Measurements from ENCODE around the gene AGAP1. TPM values are rescaled to one million over a fixed set of nuclear protein-coding genes. Genes with fewer than 3 reads are reported as not detected.
A peak's percentile ranks its signal among the peaks of the same experiment; 100 is the strongest.

AGAP1 gene
- total and polyA plus RNA-seq, 8 donors = 5.0 to 27.6 (median 17.4) TPM

DNA sequence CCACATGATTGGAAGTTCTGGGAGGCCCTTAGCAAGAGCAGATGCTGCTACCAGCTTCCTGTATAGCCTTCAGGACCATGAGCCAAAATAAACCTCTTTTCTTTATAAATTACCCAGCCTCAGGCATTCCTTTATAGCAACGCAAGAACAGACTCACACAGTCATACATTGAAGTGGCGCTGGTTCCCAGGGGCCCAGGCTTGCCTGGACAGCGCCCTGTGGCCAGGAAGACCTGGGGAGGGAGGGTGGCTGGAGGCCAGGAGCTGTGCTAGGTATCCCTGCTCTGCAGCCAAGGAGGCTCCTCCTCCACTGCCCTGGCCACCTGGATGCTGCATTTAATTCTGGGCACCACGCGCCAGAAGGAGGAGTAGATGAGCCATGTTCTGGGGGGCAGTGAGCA lies 98.1 kb downstream of the AGAP1 start:
- WGBS, 2 donors = 89 to 92% methylated on average over 5 of the region's 5 CpGs
- no peak for FAIRE-seq
- TF ChIP-seq, protein P1, sequence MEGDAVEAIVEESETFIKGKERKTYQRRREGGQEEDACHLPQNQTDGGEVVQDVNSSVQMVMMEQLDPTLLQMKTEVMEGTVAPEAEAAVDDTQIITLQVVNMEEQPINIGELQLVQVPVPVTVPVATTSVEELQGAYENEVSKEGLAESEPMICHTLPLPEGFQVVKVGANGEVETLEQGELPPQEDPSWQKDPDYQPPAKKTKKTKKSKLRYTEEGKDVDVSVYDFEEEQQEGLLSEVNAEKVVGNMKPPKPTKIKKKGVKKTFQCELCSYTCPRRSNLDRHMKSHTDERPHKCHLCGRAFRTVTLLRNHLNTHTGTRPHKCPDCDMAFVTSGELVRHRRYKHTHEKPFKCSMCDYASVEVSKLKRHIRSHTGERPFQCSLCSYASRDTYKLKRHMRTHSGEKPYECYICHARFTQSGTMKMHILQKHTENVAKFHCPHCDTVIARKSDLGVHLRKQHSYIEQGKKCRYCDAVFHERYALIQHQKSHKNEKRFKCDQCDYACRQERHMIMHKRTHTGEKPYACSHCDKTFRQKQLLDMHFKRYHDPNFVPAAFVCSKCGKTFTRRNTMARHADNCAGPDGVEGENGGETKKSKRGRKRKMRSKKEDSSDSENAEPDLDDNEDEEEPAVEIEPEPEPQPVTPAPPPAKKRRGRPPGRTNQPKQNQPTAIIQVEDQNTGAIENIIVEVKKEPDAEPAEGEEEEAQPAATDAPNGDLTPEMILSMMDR (IDR thresholded peaks at IDR 0.05) = no peak
- H3K4me1 ChIP-seq = peaks cover 0 to 7% (median 5%) of the 10 kb centered on the region in 3 donors
- no peak overlapping the region for H3K4me3 ChIP-seq
- DNase-seq = peak in 1 of 6 donors; percentile 38
- no peaks in the 10 kb centered on the region for H3K36me3 ChIP-seq
- no peaks in the 10 kb centered on the region for H3K9me3 ChIP-seq
- intact Hi-C loops (cut with DNase I) = loop anchor here in 2 of 3 donors (5.0 to 10.0 kb wide), 2 partner anchors 455 to 457 kb away; no protein-coding TSS in a partner anchor
- H3K27ac ChIP-seq = no peak overlapping the region
- no peak for ATAC-seq
- no peaks in the 10 kb centered on the region for H3K27me3 ChIP-seq

DNA sequence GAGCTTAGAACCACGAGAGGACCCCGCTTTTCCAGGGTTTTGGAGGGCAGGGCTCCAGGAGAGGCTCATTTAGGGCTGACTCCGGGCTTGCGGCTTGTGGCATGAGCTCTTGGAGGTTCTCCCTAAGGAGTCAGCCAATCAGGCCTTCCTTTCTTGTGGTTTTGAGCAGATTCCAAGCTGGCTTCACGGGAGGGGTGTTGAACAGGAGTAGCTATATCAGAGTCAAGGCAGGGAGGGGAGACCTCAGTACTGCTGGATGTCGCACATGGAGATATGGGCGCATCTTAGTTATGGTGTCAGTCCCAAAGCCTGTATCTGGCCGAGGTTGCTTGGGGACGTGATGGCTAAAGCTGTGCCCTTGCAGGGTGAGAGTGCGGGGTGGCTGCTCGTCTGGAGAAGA lies 98.6 kb downstream of the AGAP1 start:
- TF ChIP-seq, protein P1 (IDR thresholded peaks at IDR 0.05) = no peak
- no peaks in the 10 kb centered on the region for H3K36me3 ChIP-seq
- no peaks in the 10 kb centered on the region for H3K9me3 ChIP-seq
- no peak overlapping the region for H3K4me3 ChIP-seq
- H3K27me3 ChIP-seq = no peaks in the 10 kb centered on the region
- no peak overlapping the region for H3K27ac ChIP-seq
- FAIRE-seq (no peak), DNase-seq (no peak), ATAC-seq (no peak)
- intact Hi-C loops (cut with DNase I) = loop anchor here in 2 of 3 donors (5.0 to 10.0 kb wide), 2 partner anchors 455 to 458 kb away; no protein-coding TSS in a partner anchor
- WGBS, 2 donors = 88 to 90% methylated on average over 11 of the region's 11 CpGs
- peaks cover 0 to 7% (median 5%) of the 10 kb centered on the region in 3 donors for H3K4me1 ChIP-seq

DNA sequence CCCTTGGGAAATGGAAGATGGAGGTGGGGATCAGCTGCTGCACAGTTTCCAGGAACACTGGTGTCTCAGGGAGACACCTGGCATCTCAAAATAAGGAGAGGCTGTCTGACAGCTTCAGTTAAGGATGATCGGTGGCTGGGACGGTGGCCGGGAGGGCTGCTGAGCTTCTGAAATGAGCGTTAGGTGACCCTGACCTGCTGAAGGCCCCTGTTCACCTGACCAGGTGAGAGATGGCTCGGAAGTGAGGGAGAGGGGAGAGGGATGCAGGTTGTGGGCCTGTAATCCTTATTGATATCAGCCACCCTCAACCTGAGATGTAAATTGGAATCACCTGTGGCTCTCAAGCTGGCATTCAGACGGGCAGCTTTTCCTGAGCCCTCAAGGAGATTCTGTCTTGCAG lies 99.0 kb downstream of the AGAP1 start:
- H3K36me3 ChIP-seq = no peaks in the 10 kb centered on the region
- TF ChIP-seq, protein P1 (IDR thresholded peaks at IDR 0.05) = no peak
- no peak overlapping the region for H3K4me3 ChIP-seq
- ATAC-seq = no peak
- FAIRE-seq = no peak
- no peak overlapping the region for H3K27ac ChIP-seq
- intact Hi-C loops (cut with DNase I) = loop anchor here in 2 of 3 donors (5.0 to 10.0 kb wide), 2 partner anchors 456 to 458 kb away; no protein-coding TSS in a partner anchor
- DNase-seq = no peak
- no peaks in the 10 kb centered on the region for H3K27me3 ChIP-seq
- WGBS, 2 donors = 71 to 73% methylated on average over 6 of the region's 6 CpGs
- H3K9me3 ChIP-seq = no peaks in the 10 kb centered on the region
- H3K4me1 ChIP-seq = peaks cover 0 to 7% (median 5%) of the 10 kb centered on the region in 3 donors

DNA sequence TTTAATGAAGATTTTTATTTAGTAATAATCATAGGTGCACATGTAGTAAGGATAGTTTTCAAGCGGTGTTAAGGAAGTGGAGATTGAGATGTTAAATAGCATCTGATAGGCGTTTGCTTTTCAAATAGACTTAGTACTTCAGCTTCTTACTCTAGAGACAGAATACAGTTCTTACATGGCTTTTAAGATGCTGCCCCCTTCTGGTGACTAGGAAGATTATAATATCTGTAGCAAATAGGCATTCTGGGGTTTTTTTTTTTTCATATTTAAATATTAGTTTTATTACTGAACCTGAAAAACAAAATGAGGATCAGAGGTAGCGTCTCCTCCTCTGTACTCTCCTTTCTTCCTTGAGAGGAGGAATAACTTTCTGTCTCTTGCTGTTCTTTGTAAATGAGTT lies 100.2 kb downstream of the AGAP1 start:
- ATAC-seq (peak; percentile 66 to 86 (median 82)), DNase-seq (no peak), FAIRE-seq (peak; percentile 94)
- Histone ChIP-seq H3K27me3 (no peaks in the 10 kb centered on the region), H3K27ac (no peak overlapping the region), H3K4me3 (no peak overlapping the region), H3K4me1 (peaks cover 0 to 4% (median 0%) of the 10 kb centered on the region in 3 donors), H3K36me3 (no peaks in the 10 kb centered on the region), H3K9me3 (no peaks in the 10 kb centered on the region)
- intact Hi-C loops (cut with DNase I) = loop anchor here in 2 of 3 donors (5.0 to 10.0 kb wide), 2 partner anchors 457 to 459 kb away; no protein-coding TSS in a partner anchor
- WGBS, 2 donors = 5% methylated on average over 3 of the region's 3 CpGs
- TF ChIP-seq, protein P1 (IDR thresholded peaks at IDR 0.05) = peak; percentile 44 to 66 (median 58)

DNA sequence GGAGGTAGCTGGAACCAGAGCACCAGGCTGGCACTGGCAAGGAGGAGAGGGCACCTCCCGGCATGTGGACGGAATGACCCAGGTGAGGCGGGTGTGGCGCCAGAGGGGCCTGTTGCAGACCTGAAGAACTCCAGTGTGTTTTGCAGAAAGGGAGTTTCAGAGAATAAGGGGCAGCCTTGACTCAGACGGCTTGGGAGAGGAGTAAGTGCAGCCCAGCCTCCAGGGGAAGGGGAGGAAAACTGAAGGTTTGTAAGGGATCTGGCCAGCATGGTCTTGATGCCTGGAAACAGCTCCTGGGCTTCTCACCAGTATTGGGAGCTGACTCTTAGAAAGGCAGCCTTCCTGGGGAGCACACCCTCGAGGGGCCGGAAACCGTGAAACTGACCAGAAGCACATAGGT lies 101.1 kb downstream of the AGAP1 start:
- ATAC-seq = no peak
- H3K4me1 ChIP-seq = no peaks in the 10 kb centered on the region
- no peak for FAIRE-seq
- no peaks in the 10 kb centered on the region for H3K9me3 ChIP-seq
- no peak for DNase-seq
- 75 to 78% methylated on average over 8 of the region's 8 CpGs for WGBS, 2 donors
- no peak overlapping the region for H3K4me3 ChIP-seq
- TF ChIP-seq, protein P1 (IDR thresholded peaks at IDR 0.05) = no peak
- intact Hi-C loops (cut with DNase I) = loop anchor here in 2 of 3 donors (5.0 to 10.0 kb wide), 3 partner anchors 152 to 460 kb away; no protein-coding TSS in a partner anchor
- H3K36me3 ChIP-seq = no peaks in the 10 kb centered on the region
- H3K27ac ChIP-seq = no peak overlapping the region
- no peaks in the 10 kb centered on the region for H3K27me3 ChIP-seq
